A549 (cell line): ENCODE results near the gene PKP1. TPM values are rescaled to one million over a fixed set of nuclear protein-coding genes. Genes with fewer than 3 reads are reported as not detected.

Source experiments
- ATAC-seq, 2 experiments: fragments of 200-7000 bp in 1 of 2; fragments of >200 bp in 1 of 2; cut with Nextera tagmentation in 1 of 2; cut with Tn5 transposase in 1 of 2; 3 replicates each; pipeline versions ENCODE4 v1.8.0 to v1.9.1; 2018 to 2020; ENCODE audit warnings: mild to moderate bottlenecking in 1 of 2, moderate library complexity in 1 of 2
- CTCF ChIA-PET: fragments of 300-600 bp; sonication (Branson Sonifier 250); formaldehyde crosslinking; extraction: SDS; loops from one replicate; lab custom pipeline; 2021; ENCODE audit warnings: antibody characterized with exemption, inconsistent platforms; lab: Yijun Ruan, JAX
- POLR2A ChIA-PET: fragments of 350-600 bp; formaldehyde crosslinking; extraction: SDS; loops from one replicate; lab custom pipeline; 2021; ENCODE audit warnings: antibody characterized with exemption, inconsistent platforms; lab: Yijun Ruan, JAX
- DNase-seq, 2 experiments: peaks; one replicate each; pipeline versions ENCODE4 v3.0.0 to v3.0.0-alpha.2; 2011 to 2016; ENCODE audit warnings: low read depth in 1 of 2, low spot score in 1 of 2
- FAIRE-seq: peaks from 2 replicates; lab custom pipeline; 2011; peaks lifted over from hg19 to GRCh38; lab: Jason Lieb, UNC
- H3K27ac ChIP-seq, 2 experiments: fragments of >200 bp; sonication (Bioruptor Twin); formaldehyde crosslinking; 3 replicates each; pipeline ENCODE4 v1.5.1; 2016 to 2017
- H3K4me1 ChIP-seq: fragments of >200 bp; sonication (Bioruptor Twin); formaldehyde crosslinking; 3 replicates; pipeline ENCODE4 v1.6.1; 2016
- H3K4me2 ChIP-seq: fragments of >200 bp; sonication (Bioruptor Twin); formaldehyde crosslinking; 3 replicates; pipeline ENCODE4 v1.6.1; 2016
- H3K4me3 ChIP-seq: fragments of >200 bp; sonication (Bioruptor Twin); formaldehyde crosslinking; 3 replicates; pipeline ENCODE4 v1.5.1; 2016
- H3K9me3 ChIP-seq: fragments of >200 bp; sonication (Bioruptor Twin); formaldehyde crosslinking; 3 replicates; pipeline ENCODE4 v1.6.1; 2016
- CBX8 ChIP-seq: fragments of 200-600 bp; sonication (generic); IDR thresholded peaks from 2 replicates; pipeline ENCODE4 v1.6.1; 2016
- CTCF ChIP-seq: fragments of >200 bp; sonication (Bioruptor Twin); formaldehyde crosslinking; IDR thresholded peaks from 3 replicates; pipeline ENCODE4 v1.5.1; 2016
- E2F6 ChIP-seq: IDR thresholded peaks from 2 replicates; pipeline ENCODE4 v1.6.1; 2012; ENCODE audit warnings: low read depth, borderline replicate concordance
- FOXS1 ChIP-seq: fragments of 250-450 bp; sonication (Bioruptor Pico); IDR thresholded peaks from 2 replicates; pipeline ENCODE4 v1.5.0; 2020; ENCODE audit warnings: mild to moderate bottlenecking, moderate library complexity
- GATA3 ChIP-seq: IDR thresholded peaks from 2 replicates; pipeline ENCODE4 v1.6.1; 2012; ENCODE audit warnings: borderline replicate concordance
- HOXA7 ChIP-seq: fragments of 250-450 bp; sonication (Bioruptor Pico); IDR thresholded peaks from 2 replicates; pipeline ENCODE4 v1.5.0; 2020; ENCODE audit warnings: mild to moderate bottlenecking, moderate library complexity
- HOXB5 ChIP-seq: fragments of 250-450 bp; sonication (Bioruptor Pico); IDR thresholded peaks from 2 replicates; pipeline ENCODE4 v1.5.0; 2020; ENCODE audit warnings: mild to moderate bottlenecking, moderate library complexity
- JUN ChIP-seq, 2 experiments: fragments of >200 bp; sonication (Bioruptor Twin); formaldehyde crosslinking; IDR thresholded peaks; 2 replicates in 1 of 2; 3 replicates in 1 of 2; pipeline ENCODE4 v1.6.1; 2016 to 2017
- KDM1A ChIP-seq: fragments of 200-600 bp; sonication (generic); IDR thresholded peaks from 2 replicates; pipeline ENCODE4 v1.6.1; 2016; ENCODE audit warnings: low read depth, mild to moderate bottlenecking
- MAFK ChIP-seq: fragments of 450-650 bp; IDR thresholded peaks from 2 replicates; pipeline ENCODE4 v1.6.1; 2014; ENCODE audit not compliant: partially characterized antibody
- RAD21 ChIP-seq, 2 experiments: fragments of >200 bp in 1 of 2; sonication (Bioruptor Twin) in 1 of 2; formaldehyde crosslinking in 1 of 2; IDR thresholded peaks in 1 of 2; conservative IDR thresholded peaks in 1 of 2; 2 replicates in 1 of 2; 3 replicates in 1 of 2; pipeline ENCODE4 v1.6.1; 2012 to 2018; ENCODE audit warnings: inconsistent platforms in 1 of 2
- WGBS: methylation state at CpG from one replicate; pipeline ENCODE4 v1.1.6; 2017; ENCODE audit errors: missing lambda C conversion rate; 5-methylcytosine and 5-hydroxymethylcytosine counted together
- polyA plus RNA-seq, 4 experiments: library from polyadenylated mRNA; depleted of rRNA in 3 of 4; stranded (reverse); fragments of >200 nt; fragmentation: RNase III in 1 of 4; extraction: RNeasy Plus Mini Kit Qiagen cat#74134 plus additional on column Dnase treatment in 1 of 4; gene quantifications; 2 replicates in 3 of 4; 3 replicates in 1 of 4; pipeline ENCODE4 v1.2.3, GENCODE V29; 2011 to 2017

PKP1 gene
- polyA plus RNA-seq, 2 of the 4 experiments (the other 2 are of a cell fraction): not detected

GRCh38 chr1:201371792-201372191 lies 88.5 kb downstream of the PKP1 start (continued):
- TF ChIP-seq JUN (IDR thresholded peaks at IDR 0.05): no peak
- TF ChIP-seq GATA3: no peak

GRCh38 chr1:201374364-201374763 lies 91.1 kb downstream of the PKP1 start:
- Histone ChIP-seq H3K27ac (no peak overlapping the region), H3K4me2 (no peak overlapping the region), H3K4me3 (no peak overlapping the region), H3K9me3 (no peaks in the 10 kb centered on the region), H3K4me1 (no peaks in the 10 kb centered on the region)
- CTCF ChIA-PET: interaction anchor here (2.2 to 10.1 kb wide), 5 partner anchors 11 to 120 kb away, joined by 10 to 104 read pairs (median 48); no protein-coding TSS in a partner anchor
- DNase-seq: no peak
- WGBS: 53% methylated on average over 7 of the region's 7 CpGs
- FAIRE-seq: no peak
- POLR2A ChIA-PET: no interaction called here
- ATAC-seq: no peak
- no peak for TF ChIP-seq FOXS1 (CRISPR knock-in tag)

GRCh38 chr1:201375169-201375568 lies 91.9 kb downstream of the PKP1 start:
- ChIA-PET CTCF (interaction anchor here (1.1 to 10.1 kb wide), 8 partner anchors 10 to 121 kb away, joined by 3 to 104 read pairs (median 11); no protein-coding TSS in a partner anchor), POLR2A (no interaction called here)
- DNase-seq (no peak), ATAC-seq (peak in 1 of 2 experiments; percentile 33; a peak in 2 of 6 replicates), FAIRE-seq (no peak)
- Histone ChIP-seq H3K27ac (no peak overlapping the region), H3K4me1 (no peaks in the 10 kb centered on the region), H3K9me3 (no peaks in the 10 kb centered on the region), H3K4me3 (no peak overlapping the region), H3K4me2 (no peak overlapping the region)
- 83% methylated on average over 4 of the region's 4 CpGs for WGBS
- TF ChIP-seq E2F6: no peak

- Histone ChIP-seq H3K4me2 (no peak overlapping the region), H3K4me3 (no peak overlapping the region), H3K27ac (0 out of 6 replicates have a peak overlapping the region, but pooled peaks of 1 of the 2 experiments have one; percentile 11), H3K4me1 (no peaks in the 10 kb centered on the region), H3K9me3 (no peaks in the 10 kb centered on the region)
- ChIA-PET CTCF (interaction anchor here (0.7 to 10.1 kb wide), 9 partner anchors 9 to 122 kb away, joined by 3 to 104 read pairs (median 8); no protein-coding TSS in a partner anchor), POLR2A (no interaction called here)
- ATAC-seq (no peak), FAIRE-seq (no peak), DNase-seq (no peak)
- TF ChIP-seq HOXA7: no peak
- TF ChIP-seq JUN (IDR thresholded peaks at IDR 0.05): no peak
- TF ChIP-seq HOXB5 (CRISPR knock-in tag): no peak
- TF ChIP-seq CBX8: no peak
- TF ChIP-seq RAD21 (conservative IDR thresholded peaks at IDR 0.05 in 1 of 2, IDR thresholded peaks at IDR 0.05 in 1 of 2): no peak
- 45% methylated on average over 4 of the region's 4 CpGs for WGBS
Measured at GRCh38 chr1:201376107-201376463, 92.8 kb downstream of the PKP1 start.

GRCh38 chr1:201376464-201377374 lies 93.4 kb downstream of the PKP1 start:
- Histone ChIP-seq H3K4me2 (no peak overlapping the region), H3K4me3 (no peak overlapping the region), H3K27ac (0 out of 6 replicates have a peak overlapping the region, but pooled peaks of 1 of the 2 experiments have one; percentile 11), H3K4me1 (no peaks in the 10 kb centered on the region), H3K9me3 (no peaks in the 10 kb centered on the region)
- TF ChIP-seq CTCF: peak; percentile 32
- no peak for TF ChIP-seq KDM1A
- peak; percentile 24 for TF ChIP-seq MAFK
- POLR2A ChIA-PET: no interaction called here
- ATAC-seq (peak; percentile 57 to 88; a peak in 3 of 6 replicates), FAIRE-seq (no peak), DNase-seq (peak; percentile 47 to 77)
- CTCF ChIA-PET: interaction anchor here (0.5 to 10.1 kb wide), 7 partner anchors 8 to 1454 kb away, joined by 3 to 104 read pairs (median 8); no protein-coding TSS in a partner anchor
- 59% methylated on average over 11 of the region's 11 CpGs for WGBS
